GM20000 (cell line): ENCODE results near the gene TMEM178A.

Source experiments
- DNase-seq: peaks from one replicate; pipeline ENCODE4 v3.0.0; 2012; ENCODE audit warnings: low spot score
- CTCF ChIP-seq: IDR thresholded peaks from 2 replicates; pipeline ENCODE4 v1.5.1; 2012; ENCODE audit warnings: mild to moderate bottlenecking, control low read depth; ENCODE audit errors: extremely low read depth, missing control alignments

TMEM178A gene

DNA sequence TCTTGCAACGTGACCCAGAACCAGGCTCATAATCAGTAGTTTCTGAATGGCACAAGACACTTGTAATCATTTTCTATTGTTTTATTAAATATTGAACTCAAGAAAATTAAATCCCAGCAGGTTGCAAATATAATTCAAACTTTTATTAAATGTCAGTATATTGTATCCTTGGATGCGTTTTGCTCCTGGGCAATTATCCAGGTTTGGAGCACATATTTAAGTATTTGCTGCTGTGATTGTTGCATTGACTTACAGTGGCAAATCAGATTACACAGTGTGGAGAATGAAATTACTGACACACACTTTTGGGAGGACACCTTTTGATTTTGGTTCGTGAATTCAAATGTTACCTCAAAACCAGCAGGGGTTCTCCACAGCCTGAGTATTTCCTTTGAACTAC is 27.1 kb upstream of the TMEM178A start:
- no peak for TF ChIP-seq CTCF
- no peak for DNase-seq

- no peak for DNase-seq
- no peak for TF ChIP-seq CTCF
Observed at GRCh38 chr2:39640107-39640506, 25.6 kb upstream of the TMEM178A start.

DNA sequence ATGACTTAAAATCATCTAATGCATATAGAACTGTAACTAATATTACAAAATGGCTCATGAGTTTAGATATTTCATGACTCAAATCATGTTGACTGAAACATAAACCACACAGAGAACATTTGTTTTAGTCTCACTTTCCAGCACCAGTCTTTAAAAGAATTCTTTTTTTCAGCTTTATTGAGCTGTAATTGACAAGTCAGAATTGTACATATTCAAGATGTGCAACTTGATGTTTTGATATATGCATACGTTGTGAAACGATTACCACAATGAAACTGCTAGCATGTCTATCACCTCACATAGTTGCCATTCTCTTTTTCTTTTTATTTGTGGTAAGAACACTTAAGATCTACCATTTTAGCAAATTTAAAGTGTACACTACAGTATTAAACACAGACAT is 25.0 kb upstream of the TMEM178A start:
- TF ChIP-seq CTCF = no peak
- no peak for DNase-seq

- no peak for DNase-seq
- TF ChIP-seq CTCF = no peak
Observed at GRCh38 chr2:39641635-39642034, 24.1 kb upstream of the TMEM178A start.

DNA sequence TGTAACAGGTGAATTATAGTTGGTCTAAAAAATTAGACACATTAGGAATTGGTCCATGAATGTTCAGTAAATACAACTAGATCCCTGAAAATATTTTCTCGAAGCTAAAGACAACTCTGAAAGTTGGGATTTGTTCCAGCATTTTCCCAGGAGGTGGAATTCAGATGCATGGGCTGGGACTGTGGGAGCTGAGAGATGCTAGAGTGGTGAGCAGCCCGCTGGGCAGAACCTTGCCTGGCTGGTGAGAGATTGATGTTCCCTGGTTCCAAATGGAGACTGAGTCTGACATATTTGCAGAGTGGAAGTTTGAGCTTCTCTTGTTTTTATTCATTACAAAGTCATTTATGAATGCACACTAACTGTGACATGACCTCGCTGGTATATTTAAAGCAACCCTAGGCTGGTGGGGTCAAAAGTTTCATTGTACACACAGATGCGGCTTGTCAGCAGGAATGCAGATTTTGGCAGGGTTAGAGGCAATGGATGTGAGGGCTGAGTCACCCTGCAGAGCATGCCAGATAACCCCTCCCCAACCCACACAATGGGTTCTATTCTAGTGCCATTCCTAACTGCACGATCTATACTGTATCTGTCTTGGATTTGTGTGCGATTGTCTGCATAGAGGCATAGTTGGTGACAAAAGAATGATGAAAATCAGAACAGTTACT is 23.5 kb upstream of the TMEM178A start:
- DNase-seq = no peak
- no peak for TF ChIP-seq CTCF

DNA sequence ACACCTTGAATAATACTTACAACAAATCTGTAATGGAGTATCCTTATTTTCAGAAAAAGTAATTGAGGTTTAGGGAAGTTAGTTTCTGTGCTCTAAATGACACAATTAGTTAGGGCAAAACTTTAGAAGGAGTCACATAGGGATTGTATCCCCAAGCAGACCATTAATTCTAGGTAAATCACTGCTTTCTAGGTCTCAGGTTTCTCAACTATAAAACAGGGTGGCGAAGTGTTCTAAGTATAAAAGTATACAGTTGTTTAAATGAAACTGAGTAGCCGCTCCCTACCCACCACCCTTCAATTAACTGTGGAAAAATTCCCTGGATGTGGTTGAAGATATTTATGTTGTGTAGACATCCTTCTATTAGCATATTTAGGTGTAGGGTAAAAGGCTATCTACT is 19.9 kb upstream of the TMEM178A start:
- TF ChIP-seq CTCF = no peak
- no peak for DNase-seq

DNA sequence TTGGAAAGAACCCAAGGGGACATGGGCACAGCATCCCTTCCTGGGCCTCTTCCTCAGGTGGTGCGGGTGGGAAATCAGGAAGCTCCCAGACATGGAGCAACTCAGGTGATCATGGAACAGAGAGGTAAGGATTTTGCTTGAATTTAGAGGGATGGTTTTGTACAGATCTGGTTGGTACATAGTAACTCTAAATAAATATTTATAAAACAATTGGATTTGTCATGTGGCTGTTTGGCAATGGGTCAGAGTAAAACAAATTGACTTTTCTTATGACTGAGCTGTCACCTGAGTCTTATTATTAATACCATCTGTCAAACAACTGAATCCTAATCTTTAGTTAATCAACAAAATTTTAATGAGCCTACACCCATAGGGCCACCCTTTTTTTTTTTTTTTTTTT is 19.4 kb upstream of the TMEM178A start:
- DNase-seq = no peak
- TF ChIP-seq CTCF = no peak
